Neural progenitor cell (in vitro differentiated cells): ENCODE results near the gene RNASE7. TPM values are rescaled to one million over a fixed set of nuclear protein-coding genes. Genes with fewer than 3 reads are reported as not detected.

Experiments
- DNase-seq: peaks from one replicate; pipeline ENCODE4 v3.0.0-alpha.2; 2016; ENCODE audit warnings: low spot score
- H2AFZ ChIP-seq: fragments of 200-600 bp; sonication (generic); replicated peaks from 2 replicates; pipeline ENCODE4 v1.6.1; 2016; ENCODE audit warnings: antibody characterized with exemption
- H3F3A ChIP-seq: fragments of 200-600 bp; sonication (generic); 2 replicates; pipeline ENCODE4 v1.6.1; 2016; ENCODE audit warnings: antibody characterized with exemption, low read depth
- H3K27ac ChIP-seq: fragments of 200-600 bp; sonication (generic); 2 replicates; pipeline ENCODE4 v1.5.1; 2016; ENCODE audit warnings: mild to moderate bottlenecking
- H3K27me3 ChIP-seq: fragments of 200-600 bp; sonication (generic); 2 replicates; pipeline ENCODE4 v1.6.1; 2016; ENCODE audit warnings: mild to moderate bottlenecking, moderate library complexity
- H3K36me3 ChIP-seq: fragments of 200-600 bp; sonication (generic); 2 replicates; pipeline ENCODE4 v1.5.1; 2016
- H3K4me1 ChIP-seq: fragments of 200-600 bp; sonication (generic); 2 replicates; pipeline ENCODE4 v1.6.1; 2016; ENCODE audit warnings: mixed run types
- H3K4me2 ChIP-seq: fragments of 200-600 bp; sonication (generic); 2 replicates; pipeline ENCODE4 v1.6.1; 2016
- H3K4me3 ChIP-seq: fragments of 200-600 bp; sonication (generic); 2 replicates; pipeline ENCODE4 v1.5.1; 2016
- H3K79me2 ChIP-seq: fragments of 200-600 bp; sonication (generic); 2 replicates; pipeline ENCODE4 v1.6.1; 2016; ENCODE audit warnings: low read depth
- H3K9ac ChIP-seq: fragments of 200-600 bp; sonication (generic); 2 replicates; pipeline ENCODE4 v1.6.1; 2016
- H3K9me3 ChIP-seq: fragments of 200-600 bp; sonication (generic); 2 replicates; pipeline ENCODE4 v1.5.1; 2016; ENCODE audit warnings: low read depth
- H4K20me1 ChIP-seq: fragments of 200-600 bp; sonication (generic); 2 replicates; pipeline ENCODE4 v1.6.1; 2016; ENCODE audit warnings: low read depth
- H3K27ac Mint-ChIP-seq: 3 replicates; pipeline ENCODE4 v1.8.0; 2021; ENCODE audit warnings: mixed read lengths
- H3K27me3 Mint-ChIP-seq: 2 replicates; pipeline ENCODE4 v1.8.0; 2022; ENCODE audit warnings: low read depth, mild to moderate bottlenecking, inconsistent platforms, moderate library complexity, mixed read lengths; ENCODE audit not compliant: insufficient read depth
- H3K36me3 Mint-ChIP-seq: 3 replicates; pipeline ENCODE4 v1.8.0; 2021; ENCODE audit warnings: mixed read lengths
- H3K4me1 Mint-ChIP-seq: 3 replicates; pipeline ENCODE4 v1.8.0; 2021; ENCODE audit warnings: mixed read lengths
- H3K4me3 Mint-ChIP-seq: 3 replicates; pipeline ENCODE4 v1.8.0; 2021; ENCODE audit warnings: mild to moderate bottlenecking, moderate library complexity, mixed read lengths
- H3K9me3 Mint-ChIP-seq: 3 replicates; pipeline ENCODE4 v1.8.0; 2020; ENCODE audit warnings: mixed read lengths
- CTCF ChIP-seq: fragments of 200-600 bp; sonication (generic); IDR thresholded peaks from 2 replicates; pipeline ENCODE4 v1.5.1; 2017; ENCODE audit warnings: antibody characterized with exemption, mild to moderate bottlenecking
- EZH2 ChIP-seq: fragments of 200-600 bp; sonication (generic); IDR thresholded peaks from 2 replicates; pipeline ENCODE4 v1.6.1; 2017; ENCODE audit warnings: antibody characterized with exemption, mild to moderate bottlenecking, moderate library complexity
- EZH2phosphoT487 ChIP-seq: fragments of 200-600 bp; sonication (generic); IDR thresholded peaks from 2 replicates; pipeline ENCODE4 v1.6.1; 2017; ENCODE audit warnings: antibody characterized with exemption
- total RNA-seq: library from RNA; depleted of rRNA; stranded (reverse); fragments of >200 nt; gene quantifications from 2 replicates; pipeline ENCODE4 v1.2.3, GENCODE V29; 2015; ENCODE audit warnings: low replicate concordance

Gene RNASE7
- total RNA-seq, 1 donor from 2014 or later: not detected

- Histone ChIP-seq H3K4me2 (peak overlapping the region; percentile 92), H3K9me3 (no peaks in the 10 kb centered on the region), H3K79me2 (peaks cover 23% of the 10 kb centered on the region), H3K36me3 (no peaks in the 10 kb centered on the region), H3K4me1 (peaks cover 10% of the 10 kb centered on the region), H3F3A (peaks cover 45% of the 10 kb centered on the region), H4K20me1 (peaks cover 13% of the 10 kb centered on the region), H3K4me3 (peak overlapping the region; percentile 75), H3K27me3 (peaks cover 7% of the 10 kb centered on the region), H2AFZ (no peak overlapping the region), H3K27ac (peak overlapping the region; percentile 68), H3K9ac (no peak overlapping the region)
- Mint-ChIP-seq H3K27ac (peak overlapping the region; percentile 97), H3K4me3 (peak overlapping the region; percentile 97), H3K36me3 (peaks cover 29% of the 10 kb centered on the region), H3K27me3 (peaks cover 9% of the 10 kb centered on the region), H3K9me3 (no peaks in the 10 kb centered on the region), H3K4me1 (peaks cover 35% of the 10 kb centered on the region)
- no peak for TF ChIP-seq EZH2
- TF ChIP-seq CTCF: no peak
- no peak for TF ChIP-seq EZH2phosphoT487
- peak; percentile 90 for DNase-seq
These were observed 29.3 kb downstream of the RNASE7 start for GRCh38 chr14:21071225-21072030.

GRCh38 chr14:21072031-21072473 lies 29.9 kb downstream of the RNASE7 start:
- peaks cover 44% of the 10 kb centered on the region for H3F3A ChIP-seq
- H3K27ac ChIP-seq: no peak overlapping the region
- peaks cover 32% of the 10 kb centered on the region for H3K36me3 Mint-ChIP-seq
- H3K4me3 Mint-ChIP-seq: peak overlapping the region; percentile 97
- H3K27ac Mint-ChIP-seq: peak overlapping the region; percentile 88
- H4K20me1 ChIP-seq: peaks cover 13% of the 10 kb centered on the region
- peak overlapping the region; percentile 92 for H3K4me2 ChIP-seq
- H3K9ac ChIP-seq: no peak overlapping the region
- peaks cover 8% of the 10 kb centered on the region for H3K27me3 Mint-ChIP-seq
- H3K79me2 ChIP-seq: peaks cover 23% of the 10 kb centered on the region
- peaks cover 35% of the 10 kb centered on the region for H3K4me1 Mint-ChIP-seq
- peak overlapping the region; percentile 75 for H3K4me3 ChIP-seq
- peaks cover 10% of the 10 kb centered on the region for H3K4me1 ChIP-seq
- H3K27me3 ChIP-seq: peaks cover 7% of the 10 kb centered on the region
- H3K9me3 ChIP-seq: no peaks in the 10 kb centered on the region
- no peak for TF ChIP-seq EZH2phosphoT487
- no peak for TF ChIP-seq CTCF
- no peak for TF ChIP-seq EZH2
- DNase-seq: no peak
- no peaks in the 10 kb centered on the region for H3K36me3 ChIP-seq
- no peak overlapping the region for H2AFZ ChIP-seq
- H3K9me3 Mint-ChIP-seq: no peaks in the 10 kb centered on the region

GRCh38 chr14:21072781-21073339 lies 30.7 kb downstream of the RNASE7 start:
- no peak overlapping the region for H3K9ac ChIP-seq
- H2AFZ ChIP-seq: no peak overlapping the region
- H3K79me2 ChIP-seq: peaks cover 23% of the 10 kb centered on the region
- H3K36me3 ChIP-seq: no peaks in the 10 kb centered on the region
- H3K4me2 ChIP-seq: no peak overlapping the region
- Mint-ChIP-seq H3K9me3 (no peaks in the 10 kb centered on the region), H3K27ac (no peak overlapping the region), H3K4me3 (peak overlapping the region; percentile 97), H3K4me1 (peaks cover 32% of the 10 kb centered on the region), H3K27me3 (peaks cover 6% of the 10 kb centered on the region), H3K36me3 (peaks cover 37% of the 10 kb centered on the region)
- H3K4me1 ChIP-seq: peaks cover 8% of the 10 kb centered on the region
- no peaks in the 10 kb centered on the region for H3K27me3 ChIP-seq
- H3K27ac ChIP-seq: no peak overlapping the region
- DNase-seq: no peak
- no peak for TF ChIP-seq EZH2
- TF ChIP-seq CTCF: no peak
- TF ChIP-seq EZH2phosphoT487: no peak
- no peaks in the 10 kb centered on the region for H3K9me3 ChIP-seq
- H3K4me3 ChIP-seq: no peak overlapping the region
- H4K20me1 ChIP-seq: peaks cover 13% of the 10 kb centered on the region
- peaks cover 40% of the 10 kb centered on the region for H3F3A ChIP-seq
